HG03095 (cell line): ENCODE measurements around the gene NRXN3.

ENCODE experiments used
- ATAC-seq: cut with Tn5 transposase; IDR thresholded peaks from one replicate; pipeline ENCODE4 v1.9.1; 2021; ENCODE audit warnings: moderate library complexity; ENCODE audit not compliant: unreplicated experiment

The NRXN3 gene

DNA sequence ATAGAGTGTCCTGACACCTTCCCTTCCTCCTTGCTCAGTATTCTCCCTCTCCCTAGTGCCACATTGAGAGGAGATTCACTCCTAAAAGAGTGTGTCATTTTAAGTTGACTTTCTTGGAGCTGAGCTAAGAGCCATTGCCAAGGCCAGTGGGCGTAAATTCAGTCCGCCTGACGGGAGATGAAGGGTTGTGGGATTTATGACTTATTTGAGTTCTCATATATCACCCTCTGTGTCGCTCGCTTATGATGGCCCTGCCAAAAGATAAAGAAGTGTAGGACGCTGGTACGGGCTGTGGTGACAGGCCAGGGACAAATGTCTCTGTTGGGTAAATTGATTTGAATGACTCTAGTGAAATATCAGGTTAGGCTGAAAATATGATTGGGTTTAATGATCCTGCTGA, 867.4 kb downstream of the NRXN3 start:
- ATAC-seq, result no peak

DNA sequence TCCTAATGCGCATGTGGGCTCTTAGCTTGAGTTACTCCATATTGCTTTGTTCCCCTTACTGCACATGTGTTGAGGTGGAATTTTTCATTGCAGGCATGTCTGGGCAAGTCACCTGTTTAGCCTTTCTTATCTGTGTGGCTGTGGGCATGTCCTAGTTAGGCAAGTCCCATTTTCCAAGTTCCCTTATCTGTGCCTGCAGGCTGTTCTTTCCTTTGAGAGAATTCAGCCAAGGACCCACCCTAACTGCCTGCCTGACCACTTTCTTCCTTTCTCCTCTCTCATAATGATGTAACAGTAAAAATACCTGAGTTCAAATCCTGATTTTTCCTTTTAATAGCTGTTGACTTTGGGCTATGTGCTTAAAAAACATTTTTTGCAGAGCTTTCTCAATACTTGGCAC, 870.6 kb downstream of the NRXN3 start:
- ATAC-seq, result no peak

DNA sequence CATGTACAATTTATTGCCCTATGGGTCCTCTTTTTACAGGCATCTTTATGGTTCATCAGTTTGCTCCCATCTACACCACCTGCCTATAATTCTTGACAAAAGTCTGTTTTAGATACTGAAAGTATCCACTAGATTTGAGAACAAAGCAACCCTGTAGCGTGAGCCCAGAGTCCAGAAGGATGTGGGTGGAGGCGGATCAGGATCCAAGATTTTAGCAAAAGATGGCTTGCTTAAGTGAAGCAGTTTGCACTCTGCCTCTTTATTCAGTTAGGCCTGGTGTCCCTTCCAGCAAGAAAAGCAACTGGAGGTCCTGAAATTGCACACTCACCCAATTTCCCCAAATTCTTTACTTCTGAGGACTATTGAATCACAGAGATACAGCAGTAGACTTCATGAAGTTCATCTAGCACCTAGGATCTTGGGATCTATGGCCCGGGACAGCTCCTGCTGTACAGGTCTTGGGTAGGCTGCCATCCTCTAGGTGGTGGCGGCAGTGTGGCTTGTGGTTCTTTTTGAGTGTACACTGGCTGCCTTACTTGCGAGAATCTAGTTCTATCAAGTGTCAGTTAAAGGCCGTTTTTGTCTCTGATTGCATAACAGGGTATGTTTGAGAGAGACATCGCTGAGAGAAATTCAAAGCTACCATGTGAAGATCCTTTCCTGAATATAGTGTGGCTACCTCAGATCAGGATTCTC, 873.2 kb downstream of the NRXN3 start:
- no peak for ATAC-seq

DNA sequence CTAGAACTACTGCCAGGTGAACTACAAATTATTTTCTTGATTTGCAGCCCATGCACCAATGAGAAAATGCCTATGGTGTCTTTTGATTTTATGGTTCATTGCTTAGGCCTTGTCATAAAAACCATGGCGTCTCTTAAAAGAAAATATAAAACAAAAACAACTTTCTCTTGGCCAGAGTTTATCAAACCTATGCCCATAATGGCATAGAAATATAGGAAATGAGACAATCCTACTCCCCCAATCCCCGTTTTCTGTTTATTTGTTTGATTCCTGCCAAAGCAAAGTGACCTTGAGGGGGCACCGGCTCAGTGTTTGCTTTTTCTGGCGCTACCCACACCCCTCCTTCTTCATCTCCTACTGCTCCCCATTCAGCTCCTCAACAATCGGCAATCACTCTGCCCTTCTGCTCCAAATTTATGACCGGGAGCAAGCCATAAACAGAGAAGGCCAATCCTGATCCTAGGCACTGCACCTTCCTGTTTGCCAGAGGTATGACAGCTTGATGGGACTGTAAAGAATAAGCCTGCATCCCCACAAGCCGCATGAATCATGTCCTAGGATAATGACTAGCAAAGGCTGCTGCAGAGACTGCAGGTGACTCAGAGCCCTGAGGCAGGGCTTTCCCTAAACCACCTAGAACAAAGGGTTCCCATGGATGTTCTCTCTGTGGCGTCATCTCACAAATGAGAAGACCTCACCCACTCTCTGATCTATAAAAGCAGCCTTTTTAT, 874.9 kb downstream of the NRXN3 start:
- ATAC-seq, result no peak

DNA sequence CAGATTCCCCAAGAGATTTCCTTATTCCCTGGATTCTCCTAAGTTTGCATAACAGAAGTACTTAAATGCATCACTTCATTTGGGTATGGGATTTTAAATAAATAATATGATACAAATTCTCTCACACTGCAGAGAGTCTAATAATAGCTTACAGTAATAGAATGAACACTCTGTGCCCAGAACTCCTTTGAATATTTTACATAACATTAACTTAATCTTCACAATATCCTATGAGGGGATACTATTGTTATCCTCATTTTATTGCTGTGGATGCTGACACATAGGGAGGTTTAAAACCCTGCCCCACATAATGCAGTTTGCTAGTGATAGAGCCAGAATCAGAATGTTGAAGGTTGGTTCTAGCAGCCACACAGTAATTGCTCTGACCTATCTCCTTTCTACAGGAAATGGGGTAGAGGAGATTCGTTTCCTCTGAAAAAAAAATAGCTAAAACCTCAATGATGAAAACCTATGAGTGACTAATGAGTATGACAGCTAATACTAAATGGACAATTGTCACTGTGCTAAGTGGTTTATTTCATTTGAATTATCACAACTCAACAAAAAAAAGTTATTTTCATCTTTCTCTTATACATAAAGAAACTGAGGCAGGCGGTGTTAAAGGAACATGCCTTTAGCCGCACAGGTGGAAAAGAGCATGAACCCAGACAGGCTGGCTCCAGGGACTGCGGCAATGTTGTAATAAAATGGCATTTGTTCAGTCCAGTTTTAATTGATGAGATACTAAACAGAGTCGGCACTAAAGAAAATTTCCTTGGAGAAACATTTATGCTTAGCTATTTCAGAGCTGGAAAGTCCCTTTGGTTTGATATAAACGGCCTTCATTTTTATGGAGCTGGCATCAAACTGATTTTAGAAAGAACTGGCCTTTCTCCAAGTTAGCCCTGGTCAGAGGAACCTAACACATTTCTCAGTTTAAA, 880.9 kb downstream of the NRXN3 start:
- ATAC-seq, result no peak

DNA sequence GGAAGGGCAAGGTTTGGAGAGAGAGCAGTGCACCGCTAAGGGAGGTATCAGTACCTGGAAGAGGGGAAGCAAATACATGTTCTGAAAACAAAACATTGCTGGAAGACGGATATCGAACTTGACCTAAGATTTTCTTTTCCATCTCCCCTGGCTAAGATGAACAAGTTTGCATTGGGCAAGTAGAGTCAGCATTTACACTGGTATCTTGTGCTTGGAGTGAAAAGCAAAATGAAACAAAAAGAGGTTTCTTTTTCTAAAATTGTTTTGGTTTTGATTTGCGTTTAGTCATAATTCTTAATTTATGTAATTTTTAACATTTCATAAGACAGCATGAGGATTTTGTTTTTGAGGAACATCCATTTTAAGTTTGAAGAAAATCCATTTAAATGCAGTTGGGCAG, 881.6 kb downstream of the NRXN3 start:
- no peak for ATAC-seq

DNA sequence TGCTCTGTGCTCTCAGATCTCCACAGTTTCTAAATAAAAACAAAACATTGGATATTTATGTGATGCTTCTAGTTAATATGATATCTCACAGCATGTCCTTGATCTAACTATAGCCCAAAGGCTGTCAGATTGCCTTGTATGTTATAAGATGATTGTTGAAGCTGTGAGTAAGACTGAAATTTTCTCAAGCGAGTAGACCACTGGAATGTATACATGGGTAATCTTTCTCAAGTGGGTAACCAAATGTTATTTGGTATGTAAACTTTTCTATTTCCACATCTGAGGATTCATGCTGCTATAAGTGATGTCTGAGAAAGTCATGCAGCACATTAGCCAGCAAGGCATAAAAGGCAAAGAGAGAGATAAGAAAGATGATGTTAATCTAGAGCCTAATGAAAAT, 886.7 kb downstream of the NRXN3 start:
- ATAC-seq, result no peak

DNA sequence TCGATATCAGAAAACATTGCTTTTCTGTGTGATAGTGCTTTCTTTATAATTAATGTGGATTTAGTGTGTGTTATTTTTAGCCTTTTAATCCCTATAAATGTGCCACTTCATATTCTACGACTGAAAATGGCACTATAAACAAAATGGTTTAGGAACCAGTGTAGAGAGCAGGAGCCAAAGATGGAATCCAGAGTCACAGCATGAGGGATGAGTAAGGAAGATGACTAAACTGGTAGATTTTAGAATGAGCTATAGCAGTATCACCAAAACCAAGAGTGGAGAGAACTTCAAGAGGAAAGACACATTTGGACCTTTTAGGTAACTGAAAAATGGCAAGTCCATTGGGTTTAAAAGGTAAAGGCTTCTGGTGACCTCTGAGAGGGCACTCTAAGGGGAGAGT, 887.2 kb downstream of the NRXN3 start:
- no peak for ATAC-seq

DNA sequence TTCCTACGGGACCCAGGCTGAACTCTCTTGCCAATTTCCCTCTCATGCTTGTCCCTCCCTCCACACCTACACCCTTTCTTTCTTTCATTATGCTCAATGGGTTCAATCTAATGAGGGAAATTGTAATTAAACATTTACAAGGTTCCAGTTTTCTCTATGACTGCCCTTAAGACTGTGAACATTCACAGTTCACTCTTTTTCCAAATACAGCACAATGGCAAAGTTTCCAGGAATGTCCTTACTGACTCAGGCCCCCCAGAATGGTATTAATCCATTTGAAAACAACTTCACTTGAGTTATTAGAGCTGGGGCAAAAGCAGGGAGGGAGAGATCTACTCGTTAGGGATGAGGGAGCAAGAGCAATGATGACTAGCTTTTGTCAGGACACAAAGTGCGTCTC, 892.1 kb downstream of the NRXN3 start:
- no peak for ATAC-seq

DNA sequence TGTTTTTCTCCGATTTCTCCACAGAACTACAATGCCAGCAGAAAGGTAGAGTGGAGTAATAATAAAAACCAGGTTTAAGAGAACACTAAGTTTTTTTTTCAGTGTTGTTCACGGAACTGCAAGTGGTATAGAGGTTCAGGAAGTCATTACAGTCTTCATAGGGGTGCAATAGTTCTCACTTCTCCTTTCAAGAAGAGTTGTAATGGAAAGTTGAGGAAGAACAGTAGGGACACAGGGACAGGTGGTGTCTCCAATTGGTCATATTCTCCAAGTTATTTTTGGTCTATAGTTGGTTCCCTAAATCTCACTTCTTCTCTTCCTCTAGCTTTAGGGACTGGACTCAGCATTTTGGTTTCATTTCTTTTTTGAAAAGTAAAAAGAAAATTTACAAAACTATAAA, 894.0 kb downstream of the NRXN3 start:
- ATAC-seq, result no peak

DNA sequence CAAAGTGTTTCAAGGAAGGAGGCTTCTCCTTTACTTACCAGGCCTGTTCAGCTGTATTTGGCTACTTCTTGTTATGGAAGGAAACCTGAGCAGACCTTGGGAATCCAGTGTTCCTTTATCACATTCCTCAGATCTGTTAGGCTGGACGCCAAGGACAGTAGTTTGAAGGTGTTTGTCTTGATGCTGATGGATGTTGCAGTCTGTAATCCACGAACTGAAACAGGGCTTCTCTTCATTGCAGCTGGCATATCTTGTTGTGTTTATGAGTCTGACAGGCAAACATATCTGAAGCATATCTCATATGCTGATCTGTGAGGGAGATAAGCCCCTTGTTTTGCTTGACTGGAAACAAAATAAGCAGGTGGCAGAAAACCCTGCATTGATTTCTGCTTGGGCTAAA, 904.3 kb downstream of the NRXN3 start:
- ATAC-seq, result no peak

DNA sequence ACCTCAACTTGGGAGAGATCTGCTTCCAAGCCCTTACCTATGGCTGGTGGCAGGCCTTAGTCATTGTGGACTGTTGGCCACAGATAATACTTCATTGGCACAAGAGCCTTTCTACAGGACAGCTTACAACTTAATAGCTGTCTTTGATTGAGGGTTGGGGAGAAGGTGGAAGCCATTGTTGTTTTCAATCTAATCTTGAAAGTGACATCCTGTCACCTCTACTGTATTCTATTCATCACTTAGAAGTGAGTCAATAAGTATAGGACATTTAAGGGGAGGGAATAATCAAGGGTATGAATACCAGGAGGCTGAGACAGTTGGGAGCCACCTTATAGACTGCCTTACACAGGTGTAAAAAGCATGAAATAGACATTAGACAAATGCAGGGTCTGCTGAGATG, 906.3 kb downstream of the NRXN3 start:
- ATAC-seq, result no peak

DNA sequence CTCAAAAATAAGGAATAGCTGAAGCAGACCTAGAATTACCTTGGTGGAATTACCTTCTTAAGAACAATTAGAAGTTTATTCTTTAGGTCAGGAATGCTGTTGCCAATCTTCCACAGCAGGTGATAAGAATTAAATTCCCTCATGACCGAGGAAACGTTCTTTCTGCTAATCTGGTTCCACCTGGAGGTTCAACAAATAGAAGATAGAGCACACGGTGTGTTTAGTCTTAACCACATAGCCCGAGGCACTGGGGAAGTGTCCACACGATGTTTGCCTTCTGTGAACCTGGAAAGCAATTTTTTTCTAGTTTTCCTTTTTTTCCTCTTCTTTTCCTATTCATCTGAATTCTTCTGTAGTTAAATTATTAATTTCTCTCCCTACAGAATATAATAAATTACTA, 906.9 kb downstream of the NRXN3 start:
- ATAC-seq, result no peak

DNA sequence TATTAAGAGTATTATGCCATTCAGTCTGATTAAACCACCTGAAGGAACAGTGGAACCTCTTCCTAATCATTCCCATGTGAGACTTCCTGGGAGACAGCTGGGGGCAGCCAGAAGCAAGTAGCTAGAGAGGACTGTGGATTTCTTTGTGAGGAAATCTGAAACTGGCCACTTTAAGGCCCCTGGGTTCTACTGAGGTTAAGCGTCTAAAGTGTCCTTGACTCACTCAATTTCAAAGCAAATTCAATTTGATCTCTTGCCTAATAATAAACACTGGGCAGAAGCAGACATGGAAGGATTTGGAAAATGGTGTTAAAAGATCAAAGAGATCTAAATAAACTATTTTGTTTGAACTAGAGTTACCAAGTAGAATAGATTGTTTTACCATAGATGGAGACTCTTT, 909.9 kb downstream of the NRXN3 start:
- no peak for ATAC-seq

DNA sequence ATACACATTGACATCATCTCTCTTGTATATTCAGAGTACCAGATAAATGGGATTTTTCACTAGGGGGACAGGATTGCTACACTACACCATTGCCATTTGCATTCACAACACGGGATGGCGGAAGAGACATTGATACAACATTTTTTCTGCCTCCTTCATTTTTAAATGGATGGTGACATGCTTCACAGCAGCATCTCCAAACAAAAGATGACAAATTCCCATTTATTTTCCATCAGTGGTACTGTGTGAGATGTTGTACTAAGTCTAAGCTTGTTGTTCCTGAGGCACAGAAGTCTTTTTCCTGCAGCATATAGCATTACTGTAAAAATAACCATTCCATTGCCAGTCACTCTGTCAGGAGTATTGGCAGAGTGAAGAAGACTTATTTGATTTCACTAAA, 912.7 kb downstream of the NRXN3 start:
- ATAC-seq, result no peak

DNA sequence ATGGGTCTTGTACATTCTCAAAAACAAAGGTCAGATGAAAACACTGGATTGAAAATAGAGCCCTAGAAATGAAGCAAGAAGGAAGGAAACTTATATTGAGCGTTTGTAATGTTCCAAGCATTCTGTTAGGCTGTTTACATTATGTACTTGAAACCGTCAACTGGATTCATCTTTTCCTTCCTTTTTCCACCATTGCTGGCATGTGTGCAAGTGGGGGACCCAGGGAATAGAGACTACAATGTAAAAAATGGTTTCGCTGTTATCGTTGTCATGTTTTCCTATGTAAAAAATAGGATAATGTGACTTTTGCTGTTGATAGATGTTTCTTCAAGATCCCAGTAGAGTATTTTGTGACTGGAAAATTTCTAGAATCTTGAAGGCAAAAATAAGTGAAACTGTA, 913.2 kb downstream of the NRXN3 start:
- ATAC-seq, result no peak

DNA sequence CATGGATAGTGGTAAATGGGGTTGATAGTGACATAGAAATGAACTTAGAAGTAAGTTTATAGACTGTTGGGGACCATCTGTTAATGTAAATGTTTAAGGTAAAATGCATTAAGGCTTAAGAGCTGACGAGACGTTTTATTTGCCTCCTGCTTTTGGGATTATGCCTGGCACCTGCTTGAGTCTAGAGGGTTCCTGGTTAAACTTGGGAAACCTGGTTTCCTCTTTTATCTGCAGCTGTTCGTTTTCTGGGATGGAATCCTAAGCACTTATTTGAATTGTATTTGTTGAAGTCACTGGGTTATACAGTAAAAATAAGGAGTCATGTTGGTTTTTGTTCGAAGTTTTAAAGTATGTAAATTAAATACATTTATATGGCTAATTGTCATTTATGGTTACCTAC, 914.7 kb downstream of the NRXN3 start:
- no peak for ATAC-seq

DNA sequence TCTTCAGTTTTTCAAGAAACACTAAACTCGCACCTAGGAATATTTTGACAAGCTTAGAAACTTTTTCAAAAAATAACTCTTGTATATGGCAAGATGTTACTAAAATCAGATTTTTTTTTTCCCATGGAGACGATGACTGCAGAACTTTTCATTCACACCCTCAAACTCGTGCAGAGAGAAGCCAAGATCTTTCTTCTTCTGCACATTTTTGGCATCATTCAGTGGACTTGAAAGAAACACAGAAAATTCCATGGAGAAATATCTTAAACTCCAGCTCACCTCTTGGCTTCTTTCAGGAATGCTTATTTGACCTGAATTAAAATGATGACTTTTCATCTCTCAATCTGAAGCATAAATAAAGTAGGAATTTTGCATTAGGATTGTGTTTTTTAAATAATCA, 919.4 kb downstream of the NRXN3 start:
- no peak for ATAC-seq

DNA sequence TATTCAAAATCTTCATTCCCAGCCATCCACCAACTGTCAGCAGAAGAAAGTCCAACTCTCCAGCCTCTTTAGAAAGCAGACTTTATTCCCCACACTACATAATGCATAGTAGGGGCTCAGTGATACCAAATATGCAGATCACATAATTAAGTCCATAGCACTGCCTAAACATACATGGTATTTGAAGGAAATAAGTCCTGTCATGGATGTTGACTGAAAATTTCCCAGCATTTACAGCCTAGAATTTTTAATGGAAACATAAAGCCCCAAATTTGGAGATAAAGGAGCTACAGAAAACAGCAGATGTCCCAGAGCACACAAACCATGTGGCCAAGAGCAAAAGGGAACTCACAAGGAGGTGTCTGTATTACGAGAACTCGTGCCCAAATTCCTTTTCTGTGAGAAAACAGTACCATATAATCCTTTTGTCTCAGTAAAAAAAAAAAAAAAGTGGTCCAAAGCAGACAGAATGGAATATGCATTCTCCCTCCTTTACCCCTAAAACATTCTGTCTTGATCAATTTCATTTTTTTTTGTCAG, 920.5 kb downstream of the NRXN3 start:
- ATAC-seq, result no peak

DNA sequence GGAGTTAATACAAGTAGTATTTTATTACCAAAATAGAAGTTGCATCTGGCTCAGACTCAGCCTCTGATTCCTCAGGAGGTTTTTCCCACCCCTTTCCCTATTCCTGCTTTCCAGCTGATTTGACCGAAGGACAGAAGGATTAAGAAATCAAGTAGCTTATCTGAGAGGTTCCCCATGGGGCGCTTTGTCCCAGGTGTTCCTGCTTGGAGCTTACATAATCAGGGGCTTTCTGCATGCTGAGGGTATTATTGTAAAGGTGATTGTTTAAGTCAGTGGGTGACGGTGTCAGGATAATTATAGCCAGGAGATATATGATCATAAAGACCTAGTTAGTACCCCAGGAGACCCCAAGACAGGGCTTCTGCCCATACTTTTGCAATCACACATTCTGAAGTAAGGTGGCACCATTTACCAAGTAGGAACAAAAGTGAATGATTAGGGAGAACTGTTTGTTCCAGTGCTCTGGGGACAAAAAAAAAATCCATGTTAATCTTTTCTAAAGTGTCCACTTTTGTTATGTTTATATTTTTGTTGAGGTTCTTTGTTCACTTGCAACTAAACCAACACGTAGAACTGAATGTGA, 921.3 kb downstream of the NRXN3 start:
- no peak for ATAC-seq

DNA sequence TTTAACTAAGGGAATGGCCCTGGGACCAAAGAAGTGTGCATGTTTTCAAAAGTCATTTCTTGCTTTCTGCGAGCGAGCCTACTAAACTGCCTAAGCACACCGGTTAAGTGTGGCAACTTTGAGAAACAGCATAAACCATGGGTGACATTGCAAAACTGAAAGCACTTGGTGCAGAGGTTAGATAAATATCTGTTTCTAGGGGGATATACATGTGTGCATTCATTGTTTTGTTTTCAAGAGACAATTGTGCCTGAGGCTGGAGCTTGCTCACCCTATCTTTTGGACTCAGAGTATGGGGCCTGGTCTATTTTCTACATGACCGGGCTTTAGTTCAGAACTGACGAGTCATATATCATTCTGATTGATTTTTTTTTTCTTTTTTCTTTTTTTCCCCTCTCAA, 923.4 kb downstream of the NRXN3 start:
- no peak for ATAC-seq
